Measurements from ENCODE around the gene RBP4.

RBP4 gene

DNA sequence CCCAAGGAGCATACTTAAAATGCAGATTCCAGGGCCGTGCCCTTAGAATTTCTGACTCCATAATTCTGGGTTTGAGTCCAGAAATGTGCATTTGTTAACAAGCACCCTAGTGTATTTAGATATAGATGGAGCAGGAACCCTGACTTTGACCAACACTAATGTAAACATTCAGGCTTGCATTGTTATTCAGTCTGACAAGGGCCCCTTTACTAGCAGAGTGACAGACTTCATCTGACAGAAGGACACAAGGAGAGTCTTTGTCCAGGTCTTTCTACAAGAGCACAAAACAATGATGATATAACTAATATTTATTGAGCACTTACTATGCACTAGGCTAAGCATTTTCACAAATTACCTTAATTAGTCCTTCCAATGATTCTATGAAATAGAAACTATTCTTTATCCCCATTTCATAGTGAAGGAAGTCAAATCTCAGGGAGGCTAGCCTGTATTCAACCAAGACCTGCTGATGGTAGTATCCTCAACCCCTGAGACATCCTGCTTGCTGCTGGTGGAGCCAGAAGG is 3.9 kb downstream of the RBP4 start:
- Histone ChIP-seq H3K9me3 (ENCODE audit: control insufficient read depth, low read length) (no peaks in the 10 kb centered on the region), H3K27ac (ENCODE audit: insufficient read depth, low read depth, low read length, poor library complexity, severe bottlenecking) (no peak overlapping the region), H3K4me1 (ENCODE audit: control insufficient read depth, insufficient read depth, low read length) (peaks cover 6% of the 10 kb centered on the region), H3K27me3 (ENCODE audit: control insufficient read depth, insufficient read depth, low read length, poor library complexity, severe bottlenecking) (peaks cover 30% of the 10 kb centered on the region), H3K4me3 (ENCODE audit: insufficient read depth, low read depth, low read length) (no peak overlapping the region), H3K36me3 (ENCODE audit: control insufficient read depth, insufficient read depth, low read length) (no peaks in the 10 kb centered on the region)
- 96 to 100% methylated on average over 1 of the region's 1 CpG for whole genome bisulfite sequencing, 2 experiments

DNA sequence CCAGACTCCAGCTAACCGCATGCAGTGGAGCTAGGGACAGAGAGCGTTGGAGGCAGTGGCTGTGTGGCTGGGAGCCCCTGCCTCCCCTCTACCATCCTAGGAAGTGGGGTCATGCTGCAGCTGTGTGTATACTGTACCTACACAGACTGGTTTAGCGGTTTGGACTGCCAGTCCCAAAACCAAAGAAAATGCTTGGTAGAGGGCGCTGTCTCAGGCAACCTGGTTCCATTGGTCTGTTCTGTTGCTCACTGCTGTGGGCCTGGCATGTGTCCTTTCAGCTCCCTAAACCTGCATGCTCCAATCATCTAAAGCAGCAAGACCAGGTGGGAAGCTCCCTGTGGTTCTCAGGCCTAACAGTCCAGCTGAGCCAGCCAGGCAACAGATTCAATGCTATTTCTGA is 4.5 kb downstream of the RBP4 start:
- no peaks in the 10 kb centered on the region for H3K9me3 ChIP-seq (ENCODE audit: control insufficient read depth, low read length)
- 77% methylated on average over 4 of the region's 4 CpGs for WGBS, 2 experiments
- peaks cover 24% of the 10 kb centered on the region for H3K27me3 ChIP-seq (ENCODE audit: control insufficient read depth, insufficient read depth, low read length, poor library complexity, severe bottlenecking)
- H3K36me3 ChIP-seq (ENCODE audit: control insufficient read depth, insufficient read depth, low read length) = no peaks in the 10 kb centered on the region
- no peak overlapping the region for H3K4me3 ChIP-seq (ENCODE audit: insufficient read depth, low read depth, low read length)
- peaks cover 1% of the 10 kb centered on the region for H3K4me1 ChIP-seq (ENCODE audit: control insufficient read depth, insufficient read depth, low read length)
- no peak overlapping the region for H3K27ac ChIP-seq (ENCODE audit: insufficient read depth, low read depth, low read length, poor library complexity, severe bottlenecking)

DNA sequence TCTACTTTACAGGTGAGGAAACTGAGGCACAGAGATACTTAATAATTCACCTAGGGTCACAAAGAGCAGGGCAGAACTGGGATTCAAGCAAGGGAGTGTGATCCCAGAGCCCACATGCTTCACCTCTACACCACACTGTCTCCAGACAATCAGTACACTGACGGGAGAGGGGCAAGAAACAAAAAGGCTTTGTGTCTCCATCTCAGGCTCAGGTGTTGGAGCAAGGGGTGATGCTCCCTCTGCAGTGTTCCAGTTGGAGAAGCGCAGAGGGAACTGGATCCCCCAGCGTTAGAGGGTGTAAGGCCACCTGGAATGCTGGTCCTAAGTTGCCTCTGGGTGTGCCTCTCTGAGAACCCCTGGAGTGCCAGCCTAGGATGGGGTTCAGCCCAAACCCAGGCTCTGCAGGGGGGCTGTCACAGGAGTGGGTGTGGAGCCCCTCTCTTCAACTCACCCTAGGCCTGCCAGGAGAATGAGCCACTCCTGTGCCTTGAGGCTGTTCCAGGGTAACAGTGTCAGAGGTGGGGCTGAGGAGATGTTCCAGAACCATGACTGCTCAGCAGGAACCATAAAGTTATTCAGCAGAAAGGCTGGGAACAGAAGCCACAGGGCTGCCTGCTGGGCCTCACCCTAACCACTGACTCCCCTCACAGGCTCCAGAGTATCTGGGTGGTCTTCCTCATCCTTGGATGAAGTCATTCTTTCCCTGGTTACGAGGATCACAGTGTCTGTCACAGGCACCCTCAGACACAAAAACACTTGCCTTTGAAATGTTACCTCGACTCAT is 5.5 kb downstream of the RBP4 start:
- peaks cover 14% of the 10 kb centered on the region for H3K27me3 ChIP-seq (ENCODE audit: control insufficient read depth, insufficient read depth, low read length, poor library complexity, severe bottlenecking)
- H3K9me3 ChIP-seq (ENCODE audit: control insufficient read depth, low read length) = no peaks in the 10 kb centered on the region
- 91 to 94% methylated on average over 5 of the region's 5 CpGs for WGBS, 2 experiments
- H3K4me1 ChIP-seq (ENCODE audit: control insufficient read depth, insufficient read depth, low read length) = no peaks in the 10 kb centered on the region
- no peaks in the 10 kb centered on the region for H3K36me3 ChIP-seq (ENCODE audit: control insufficient read depth, insufficient read depth, low read length)
- H3K27ac ChIP-seq (ENCODE audit: insufficient read depth, low read depth, low read length, poor library complexity, severe bottlenecking) = no peak overlapping the region
- no peak overlapping the region for H3K4me3 ChIP-seq (ENCODE audit: insufficient read depth, low read depth, low read length)

DNA sequence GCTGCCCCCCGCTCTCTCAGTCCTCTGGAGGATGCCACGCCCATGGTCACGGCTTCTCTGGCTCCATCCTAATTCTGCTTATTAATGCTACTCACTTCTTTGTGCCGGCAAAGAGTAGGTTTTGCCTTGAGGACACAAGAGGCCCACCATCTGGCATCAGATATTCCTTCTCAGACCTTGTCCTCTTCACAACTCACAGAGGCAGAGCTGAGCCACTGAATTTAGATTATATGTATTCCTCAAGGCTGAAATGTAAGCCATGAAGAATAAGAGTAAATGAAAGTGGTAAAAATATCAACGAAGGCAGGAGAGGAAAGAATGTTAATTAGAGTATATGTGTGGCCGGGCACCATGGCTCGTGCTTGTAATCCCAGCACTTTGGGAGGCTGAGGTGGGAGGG is 6.5 kb downstream of the RBP4 start:
- Histone ChIP-seq H3K27ac (ENCODE audit: insufficient read depth, low read depth, low read length, poor library complexity, severe bottlenecking) (no peak overlapping the region), H3K4me3 (ENCODE audit: insufficient read depth, low read depth, low read length) (no peak overlapping the region), H3K36me3 (ENCODE audit: control insufficient read depth, insufficient read depth, low read length) (no peaks in the 10 kb centered on the region), H3K9me3 (ENCODE audit: control insufficient read depth, low read length) (no peaks in the 10 kb centered on the region), H3K4me1 (ENCODE audit: control insufficient read depth, insufficient read depth, low read length) (no peaks in the 10 kb centered on the region), H3K27me3 (ENCODE audit: control insufficient read depth, insufficient read depth, low read length, poor library complexity, severe bottlenecking) (peaks cover 4% of the 10 kb centered on the region)
- WGBS, 2 experiments = 93 to 95% methylated on average over 7 of the region's 7 CpGs

DNA sequence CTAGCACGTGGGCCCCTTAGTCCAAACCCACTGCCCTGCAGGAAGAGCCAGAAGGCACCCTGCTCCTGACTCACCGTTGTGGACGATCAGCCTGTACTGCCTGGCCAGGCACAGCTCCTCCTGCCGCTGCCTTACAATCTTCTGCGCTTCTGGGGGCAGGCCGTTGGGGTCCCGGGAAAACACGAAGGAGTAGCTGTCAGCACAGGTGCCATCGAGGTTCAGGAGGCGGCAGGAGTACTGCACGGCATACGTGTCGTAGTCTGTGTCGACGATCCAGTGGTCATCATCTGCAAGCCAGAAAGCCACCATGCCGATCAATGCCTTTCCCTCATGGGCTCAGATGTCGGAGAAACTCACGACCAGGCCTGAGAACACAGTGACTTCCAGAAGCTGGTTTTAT is 7.3 kb downstream of the RBP4 start:
- 94 to 95% methylated on average over 18 of the region's 18 CpGs for WGBS, 2 experiments
- Histone ChIP-seq H3K36me3 (ENCODE audit: control insufficient read depth, insufficient read depth, low read length) (no peaks in the 10 kb centered on the region), H3K4me3 (ENCODE audit: insufficient read depth, low read depth, low read length) (no peak overlapping the region), H3K27me3 (ENCODE audit: control insufficient read depth, insufficient read depth, low read length, poor library complexity, severe bottlenecking) (no peaks in the 10 kb centered on the region), H3K4me1 (ENCODE audit: control insufficient read depth, insufficient read depth, low read length) (no peaks in the 10 kb centered on the region), H3K27ac (ENCODE audit: insufficient read depth, low read depth, low read length, poor library complexity, severe bottlenecking) (no peak overlapping the region), H3K9me3 (ENCODE audit: control insufficient read depth, low read length) (no peaks in the 10 kb centered on the region)

DNA sequence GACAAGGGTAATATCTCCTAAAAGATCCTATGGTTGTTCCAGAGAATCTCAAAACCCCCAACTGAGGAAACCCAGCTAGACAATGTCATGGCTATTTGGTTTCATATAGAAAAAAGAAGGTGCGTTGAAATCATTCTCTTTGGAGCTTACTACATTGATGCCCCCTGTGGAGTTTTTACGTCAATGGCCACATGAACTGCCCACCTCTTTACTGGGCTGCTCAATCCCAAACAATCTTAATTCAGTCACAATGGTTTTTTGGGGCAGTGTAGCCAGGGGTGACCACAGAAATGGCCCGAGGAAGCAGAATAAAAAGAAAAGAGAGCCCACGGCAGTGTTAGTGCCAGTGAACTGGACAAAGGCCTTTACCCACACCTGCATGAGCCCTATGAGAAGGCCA is 7.8 kb downstream of the RBP4 start:
- no peak overlapping the region for H3K4me3 ChIP-seq (ENCODE audit: insufficient read depth, low read depth, low read length)
- H3K36me3 ChIP-seq (ENCODE audit: control insufficient read depth, insufficient read depth, low read length) = no peaks in the 10 kb centered on the region
- WGBS, 2 experiments = 78 to 88% methylated on average over 4 of the region's 4 CpGs
- H3K9me3 ChIP-seq (ENCODE audit: control insufficient read depth, low read length) = no peaks in the 10 kb centered on the region
- H3K4me1 ChIP-seq (ENCODE audit: control insufficient read depth, insufficient read depth, low read length) = no peaks in the 10 kb centered on the region
- H3K27me3 ChIP-seq (ENCODE audit: control insufficient read depth, insufficient read depth, low read length, poor library complexity, severe bottlenecking) = no peaks in the 10 kb centered on the region
- H3K27ac ChIP-seq (ENCODE audit: insufficient read depth, low read depth, low read length, poor library complexity, severe bottlenecking) = no peak overlapping the region

DNA sequence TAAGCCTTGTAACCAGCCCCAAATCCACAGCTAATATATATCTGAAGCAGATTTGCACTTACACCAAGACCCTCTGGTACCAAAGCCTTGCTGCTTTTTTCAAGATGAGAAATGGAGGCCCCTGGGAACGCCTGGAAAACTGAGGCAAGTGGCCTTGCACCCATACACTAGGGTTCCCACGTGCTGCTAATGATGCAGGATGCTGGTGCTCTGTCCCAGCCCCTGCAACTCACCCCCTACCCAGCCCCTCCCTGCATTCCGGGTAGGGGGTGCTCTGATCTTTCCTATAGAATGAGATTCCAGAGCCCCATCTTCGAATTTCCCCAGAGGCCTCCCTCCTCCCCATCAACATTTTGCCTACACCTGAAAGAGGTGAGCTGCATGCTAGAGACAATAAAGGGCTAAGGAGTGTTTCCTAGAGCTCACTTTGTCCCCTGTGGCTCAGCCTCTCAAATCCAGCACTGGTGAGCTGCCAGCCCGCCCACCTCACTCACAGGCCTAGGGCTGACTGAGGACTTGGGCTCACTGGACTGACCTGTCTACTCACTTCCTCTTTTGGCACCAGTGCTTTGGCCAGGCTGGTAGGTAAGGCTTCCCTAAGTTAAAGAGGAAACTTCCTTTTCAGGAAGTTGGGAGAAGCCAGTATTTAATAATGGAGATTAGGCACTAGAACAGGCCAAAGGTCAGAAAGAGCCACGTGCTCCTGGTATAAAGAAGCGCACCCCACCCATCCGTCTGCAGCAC is 9.8 kb downstream of the RBP4 start:
- 81 to 82% methylated on average over 5 to 8 of the region's 8 CpGs for WGBS, 2 experiments
- Histone ChIP-seq H3K4me3 (ENCODE audit: insufficient read depth, low read depth, low read length) (no peak overlapping the region), H3K36me3 (ENCODE audit: control insufficient read depth, insufficient read depth, low read length) (no peaks in the 10 kb centered on the region), H3K4me1 (ENCODE audit: control insufficient read depth, insufficient read depth, low read length) (no peaks in the 10 kb centered on the region), H3K27ac (ENCODE audit: insufficient read depth, low read depth, low read length, poor library complexity, severe bottlenecking) (no peak overlapping the region), H3K9me3 (ENCODE audit: control insufficient read depth, low read length) (no peaks in the 10 kb centered on the region), H3K27me3 (ENCODE audit: control insufficient read depth, insufficient read depth, low read length, poor library complexity, severe bottlenecking) (no peaks in the 10 kb centered on the region)

DNA sequence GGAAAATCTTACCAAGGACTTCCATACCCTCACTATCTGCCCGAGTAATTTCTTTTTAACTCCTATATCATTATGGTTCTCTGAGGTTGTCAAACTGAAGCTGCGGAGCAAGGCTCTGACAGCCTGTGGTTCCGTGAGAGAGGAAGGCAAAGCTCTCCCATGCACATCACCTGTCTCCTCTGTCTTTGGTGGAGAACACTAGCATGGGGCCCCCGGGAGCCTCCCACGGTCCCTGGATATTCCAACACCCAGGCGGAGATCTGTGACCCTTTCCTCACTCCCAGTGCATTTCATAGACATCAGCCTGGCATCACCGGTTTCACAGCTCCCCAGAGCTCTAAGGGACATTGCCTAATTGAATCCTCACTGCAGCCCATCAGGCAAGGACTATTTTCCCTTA is 10.4 kb downstream of the RBP4 start:
- WGBS, 2 experiments = 93 to 94% methylated on average over 7 of the region's 7 CpGs
- H3K4me1 ChIP-seq (ENCODE audit: control insufficient read depth, insufficient read depth, low read length) = no peaks in the 10 kb centered on the region
- H3K27me3 ChIP-seq (ENCODE audit: control insufficient read depth, insufficient read depth, low read length, poor library complexity, severe bottlenecking) = no peaks in the 10 kb centered on the region
- H3K36me3 ChIP-seq (ENCODE audit: control insufficient read depth, insufficient read depth, low read length) = no peaks in the 10 kb centered on the region
- H3K27ac ChIP-seq (ENCODE audit: insufficient read depth, low read depth, low read length, poor library complexity, severe bottlenecking) = no peak overlapping the region
- no peak overlapping the region for H3K4me3 ChIP-seq (ENCODE audit: insufficient read depth, low read depth, low read length)
- H3K9me3 ChIP-seq (ENCODE audit: control insufficient read depth, low read length) = no peaks in the 10 kb centered on the region

DNA sequence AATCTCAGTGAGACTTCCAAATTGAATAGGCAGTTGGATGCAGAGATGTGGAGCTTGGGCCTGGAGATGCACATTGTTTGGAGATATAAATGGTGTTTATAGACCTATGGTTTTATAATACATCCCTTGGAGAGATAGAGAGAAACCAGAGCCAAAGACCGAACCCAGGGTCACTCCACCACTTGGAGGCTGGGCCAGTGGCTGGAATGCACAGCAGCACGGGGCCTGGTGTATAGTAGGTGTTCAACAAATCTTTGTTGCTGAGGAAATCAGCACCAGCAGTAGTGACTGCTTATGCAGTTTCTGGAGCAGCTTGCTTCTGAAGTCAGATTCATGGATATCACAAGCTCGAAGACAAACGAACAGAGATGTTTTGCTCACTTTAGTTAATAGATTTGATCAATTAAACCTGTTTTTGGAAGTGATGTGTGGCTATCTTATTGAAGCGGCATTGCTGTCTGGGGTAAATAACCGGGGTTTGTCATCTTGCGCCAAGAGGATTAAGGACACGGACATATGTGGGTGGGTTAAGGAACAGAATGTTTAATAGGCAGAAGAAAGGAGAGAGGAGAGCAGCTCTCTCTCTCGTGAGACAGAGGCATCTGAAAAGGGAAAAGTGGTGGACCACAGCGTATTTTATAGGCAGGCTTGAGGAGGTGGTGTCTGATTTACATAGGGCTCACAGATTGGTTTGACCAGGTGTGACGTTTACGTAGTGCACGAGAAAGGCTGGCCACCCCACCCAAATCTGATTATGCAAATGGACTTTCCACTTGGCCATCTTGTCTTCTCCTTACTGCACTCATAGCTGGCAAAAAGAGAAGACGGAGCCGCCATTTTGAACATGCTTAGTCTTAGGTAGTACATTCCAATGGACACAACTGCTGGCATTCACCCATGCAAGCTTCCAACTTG is 11.1 kb downstream of the RBP4 start:
- 95 to 96% methylated on average over 15 of the region's 15 CpGs for WGBS, 2 experiments
- no peak overlapping the region for H3K27ac ChIP-seq (ENCODE audit: insufficient read depth, low read depth, low read length, poor library complexity, severe bottlenecking)
- H3K36me3 ChIP-seq (ENCODE audit: control insufficient read depth, insufficient read depth, low read length) = no peaks in the 10 kb centered on the region

DNA sequence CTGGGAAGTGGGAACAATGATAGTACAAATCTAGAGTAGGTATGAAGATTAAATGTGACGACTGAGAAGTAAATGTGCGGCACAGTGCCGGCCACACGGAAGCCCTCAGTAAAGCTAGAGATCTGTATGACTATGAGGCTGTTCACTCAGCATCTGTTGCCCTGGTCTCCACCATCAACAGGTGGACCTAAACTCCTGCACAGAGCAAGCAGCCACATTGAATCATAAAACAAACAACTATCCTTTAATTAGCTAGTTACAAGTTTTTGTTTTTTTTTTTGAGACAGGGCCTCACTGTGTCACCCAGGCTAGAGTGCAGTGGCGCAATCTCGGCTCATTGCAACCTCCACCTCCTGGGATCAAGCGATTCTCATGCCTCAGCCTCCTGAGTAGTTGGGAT is 16.6 kb downstream of the RBP4 start:
- H3K27me3 ChIP-seq (ENCODE audit: control insufficient read depth, insufficient read depth, low read length, poor library complexity, severe bottlenecking) = no peaks in the 10 kb centered on the region

More for the DNA sequence above, 11.1 kb downstream of the RBP4 start:
- Histone ChIP-seq H3K4me3 (ENCODE audit: insufficient read depth, low read depth, low read length) (no peak overlapping the region), H3K9me3 (ENCODE audit: control insufficient read depth, low read length) (no peaks in the 10 kb centered on the region), H3K4me1 (ENCODE audit: control insufficient read depth, insufficient read depth, low read length) (no peaks in the 10 kb centered on the region), H3K27me3 (ENCODE audit: control insufficient read depth, insufficient read depth, low read length, poor library complexity, severe bottlenecking) (no peaks in the 10 kb centered on the region)

More for the DNA sequence above, 16.6 kb downstream of the RBP4 start:
- Histone ChIP-seq H3K4me3 (ENCODE audit: insufficient read depth, low read depth, low read length) (no peak overlapping the region), H3K27ac (ENCODE audit: insufficient read depth, low read depth, low read length, poor library complexity, severe bottlenecking) (no peak overlapping the region), H3K9me3 (ENCODE audit: control insufficient read depth, low read length) (no peaks in the 10 kb centered on the region), H3K36me3 (ENCODE audit: control insufficient read depth, insufficient read depth, low read length) (no peaks in the 10 kb centered on the region), H3K4me1 (ENCODE audit: control insufficient read depth, insufficient read depth, low read length) (no peaks in the 10 kb centered on the region)
- WGBS, 2 experiments = 92 to 97% methylated on average over 7 of the region's 7 CpGs
